OCI-LY7 (cell line): ENCODE results near the gene LYSMD2. TPM values are rescaled to one million over a fixed set of nuclear protein-coding genes. Genes with fewer than 3 reads are reported as not detected.

Source experiments
- BruUV-seq: library from RNA; stranded (reverse); fragments of 400-500 nt; replicated peaks from 2 replicates; lab custom pipeline; 2021; lab: Mats Ljungman, UMichigan
- CTCF ChIA-PET: fragments of 300-600 bp; sonication (Branson Sonifier 250); formaldehyde crosslinking; loops from one replicate; lab custom pipeline; 2022; ENCODE audit warnings: antibody characterized with exemption; ENCODE audit not compliant: unreplicated experiment; lab: Charles Lee
- POLR2A ChIA-PET: fragments of 300-600 bp; sonication (Branson Sonifier 250); formaldehyde crosslinking; loops from one replicate; lab custom pipeline; 2022; ENCODE audit warnings: antibody characterized with exemption; lab: Charles Lee
- DNase-seq: peaks from one replicate; pipeline ENCODE4 v3.0.0-alpha.2; 2015; ENCODE audit warnings: low spot score
- H2AFZ ChIP-seq: fragments of 200-600 bp; sonication (generic), shearing (Covaris generic); 2 replicates; pipeline ENCODE4 v1.6.1; 2014; ENCODE audit warnings: mild to moderate bottlenecking, antibody characterized with exemption, low read length, moderate library complexity
- H3K27ac ChIP-seq: fragments of 200-600 bp; sonication (generic); 2 replicates; pipeline ENCODE4 v1.5.1; 2014; ENCODE audit warnings: mixed run types, low read depth, mild to moderate bottlenecking, moderate library complexity, low read length, inconsistent platforms; ENCODE audit not compliant: poor library complexity, severe bottlenecking
- H3K36me3 ChIP-seq: fragments of 200-600 bp; sonication (generic); 2 replicates; pipeline ENCODE4 v1.6.1; 2014; ENCODE audit warnings: mild to moderate bottlenecking, antibody characterized with exemption, low read length, moderate library complexity, mixed read lengths; ENCODE audit not compliant: insufficient read depth
- H3K4me1 ChIP-seq: fragments of 200-600 bp; sonication (generic); 2 replicates; pipeline ENCODE4 v1.5.1; 2014; ENCODE audit warnings: mild to moderate bottlenecking, low read length; ENCODE audit not compliant: insufficient read depth, poor library complexity, severe bottlenecking
- H3K4me2 ChIP-seq: fragments of 200-600 bp; sonication (generic); 2 replicates; pipeline ENCODE4 v1.6.1; 2014; ENCODE audit warnings: mild to moderate bottlenecking, low read length
- H3K4me3 ChIP-seq: fragments of 200-600 bp; sonication (generic); 2 replicates; pipeline ENCODE4 v1.5.1; 2014; ENCODE audit warnings: mild to moderate bottlenecking, low read depth, low read length; ENCODE audit not compliant: poor library complexity, severe bottlenecking
- H3K79me2 ChIP-seq: fragments of 200-600 bp; sonication (generic); 2 replicates; pipeline ENCODE4 v1.6.1; 2016; ENCODE audit warnings: low read depth, mild to moderate bottlenecking, low read length, moderate library complexity, mixed read lengths; ENCODE audit not compliant: insufficient read depth
- H3K9me2 ChIP-seq: fragments of 200-600 bp; sonication (generic); 2 replicates; pipeline ENCODE4 v1.6.1; 2016; ENCODE audit warnings: mild to moderate bottlenecking, low read length, mixed read lengths; ENCODE audit not compliant: insufficient read depth
- H3K9me3 ChIP-seq: fragments of 200-600 bp; sonication (generic); 2 replicates; pipeline ENCODE4 v1.6.1; 2014; ENCODE audit warnings: mild to moderate bottlenecking, mixed run types, low read length, mixed read lengths
- H4K20me1 ChIP-seq: fragments of 200-600 bp; sonication (generic); 2 replicates; pipeline ENCODE4 v1.6.1; 2014; ENCODE audit warnings: mild to moderate bottlenecking, antibody characterized with exemption, low read length, moderate library complexity, mixed read lengths; ENCODE audit not compliant: insufficient read depth
- CTCF ChIP-seq: fragments of 200-600 bp; sonication (generic); conservative IDR thresholded peaks from 2 replicates; pipeline ENCODE4 v1.5.1; 2014; ENCODE audit warnings: mild to moderate bottlenecking, antibody characterized with exemption, low read length, moderate library complexity, mixed read lengths
- EZH2phosphoT487 ChIP-seq: fragments of 200-600 bp; sonication (generic); IDR thresholded peaks from 2 replicates; pipeline ENCODE4 v1.6.1; 2018; ENCODE audit warnings: low read depth, borderline replicate concordance, mild to moderate bottlenecking, mixed run types, antibody characterized with exemption, low read length, moderate library complexity, mixed read lengths
- intact Hi-C: fragments of 100-400 bp; cut with micrococcal nuclease; formaldehyde crosslinking; loops from one replicate; pipeline ENCODE4 v1.10.0; 2022; ENCODE audit not compliant: unreplicated experiment
- total RNA-seq, 2 experiments: library from RNA; depleted of rRNA in 1 of 2; stranded (reverse); fragments of >200 nt in 1 of 2; shearing (Covaris generic) in 1 of 2; gene quantifications; 2 replicates each; pipeline ENCODE4 v1.2.3, GENCODE V29; 2014 to 2022

Gene LYSMD2
- total RNA-seq, 2 experiments from 2014 or later, result 0.89 TPM; not detected in 1

GRCh38 chr15:51706291-51706690 lies 31.2 kb downstream of the LYSMD2 start:
- BruUV-seq, result no TSS peak
- Histone ChIP-seq H3K4me3 (no peak overlapping the region), H2AFZ (no peak overlapping the region), H3K27ac (no peak overlapping the region), H3K36me3 (no peaks in the 10 kb centered on the region), H4K20me1 (no peaks in the 10 kb centered on the region), H3K4me1 (no peaks in the 10 kb centered on the region), H3K9me3 (no peaks in the 10 kb centered on the region), H3K9me2 (no peaks in the 10 kb centered on the region), H3K4me2 (no peak overlapping the region), H3K79me2 (no peaks in the 10 kb centered on the region)
- ChIA-PET CTCF (no interaction called here), POLR2A (no interaction called here)
- TF ChIP-seq EZH2phosphoT487 (no peak), CTCF (no peak)
- intact Hi-C loops, result no loop called here
- DNase-seq, result no peak

- H3K79me2 ChIP-seq, result no peaks in the 10 kb centered on the region
- no peak overlapping the region for H2AFZ ChIP-seq
- intact Hi-C loops, result no loop called here
- no TSS peak for BruUV-seq
- no peaks in the 10 kb centered on the region for H3K36me3 ChIP-seq
- POLR2A ChIA-PET, result interaction anchor here (0.5 to 1.0 kb wide), 2 partner anchors 46 to 1504 kb away, joined by 3 read pairs; no protein-coding TSS in a partner anchor
- no peaks in the 10 kb centered on the region for H3K4me1 ChIP-seq
- H3K9me3 ChIP-seq, result no peaks in the 10 kb centered on the region
- no peaks in the 10 kb centered on the region for H3K9me2 ChIP-seq
- CTCF ChIA-PET, result no interaction called here
- H3K27ac ChIP-seq, result no peak overlapping the region
- H3K4me2 ChIP-seq, result no peak overlapping the region
- no peaks in the 10 kb centered on the region for H4K20me1 ChIP-seq
- no peak for DNase-seq
- TF ChIP-seq CTCF, result no peak
- TF ChIP-seq EZH2phosphoT487, result no peak
- no peak overlapping the region for H3K4me3 ChIP-seq
Observed at GRCh38 chr15:51702710-51703109, 34.7 kb downstream of the LYSMD2 start.

GRCh38 chr15:51699373-51699772 lies 38.1 kb downstream of the LYSMD2 start:
- Histone ChIP-seq H4K20me1 (no peaks in the 10 kb centered on the region), H3K4me1 (no peaks in the 10 kb centered on the region), H3K4me2 (no peak overlapping the region), H2AFZ (no peak overlapping the region), H3K9me3 (no peaks in the 10 kb centered on the region), H3K36me3 (no peaks in the 10 kb centered on the region), H3K4me3 (no peak overlapping the region), H3K9me2 (no peaks in the 10 kb centered on the region), H3K27ac (no peak overlapping the region), H3K79me2 (no peaks in the 10 kb centered on the region)
- intact Hi-C loops, result no loop called here
- BruUV-seq, result no TSS peak
- ChIA-PET POLR2A (no interaction called here), CTCF (no interaction called here)
- no peak for DNase-seq
- TF ChIP-seq EZH2phosphoT487 (no peak), CTCF (no peak)
